NCI-H2107 (cell line): ENCODE measurements around the gene SNRNP70.

Experiments used
- DNase-seq: peaks from one replicate; lab custom pipeline; 2025; lab: John Stamatoyannopoulos, UW

SNRNP70 gene

DNA sequence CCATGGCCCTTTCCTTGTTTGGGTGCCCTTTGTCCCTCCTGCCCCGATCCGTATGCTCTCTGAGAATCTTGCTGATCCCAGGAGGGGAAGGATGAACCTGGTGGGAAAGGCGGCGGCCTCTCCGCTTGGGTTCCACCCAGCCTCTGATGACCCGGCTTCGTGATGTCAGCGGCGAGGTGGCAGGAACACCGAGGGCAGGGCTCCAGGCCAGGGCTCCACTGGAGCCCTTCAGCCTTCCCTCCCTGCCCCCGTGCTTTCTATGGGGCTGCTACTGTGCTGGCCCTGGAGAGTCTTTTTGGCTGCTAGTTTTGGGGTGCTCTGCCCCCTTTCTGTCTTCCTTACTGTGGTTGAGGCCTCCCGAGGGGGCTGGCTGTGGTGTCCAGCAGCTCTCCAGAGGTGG, 17.1 kb downstream of the SNRNP70 start:
- no peak for DNase-seq

DNA sequence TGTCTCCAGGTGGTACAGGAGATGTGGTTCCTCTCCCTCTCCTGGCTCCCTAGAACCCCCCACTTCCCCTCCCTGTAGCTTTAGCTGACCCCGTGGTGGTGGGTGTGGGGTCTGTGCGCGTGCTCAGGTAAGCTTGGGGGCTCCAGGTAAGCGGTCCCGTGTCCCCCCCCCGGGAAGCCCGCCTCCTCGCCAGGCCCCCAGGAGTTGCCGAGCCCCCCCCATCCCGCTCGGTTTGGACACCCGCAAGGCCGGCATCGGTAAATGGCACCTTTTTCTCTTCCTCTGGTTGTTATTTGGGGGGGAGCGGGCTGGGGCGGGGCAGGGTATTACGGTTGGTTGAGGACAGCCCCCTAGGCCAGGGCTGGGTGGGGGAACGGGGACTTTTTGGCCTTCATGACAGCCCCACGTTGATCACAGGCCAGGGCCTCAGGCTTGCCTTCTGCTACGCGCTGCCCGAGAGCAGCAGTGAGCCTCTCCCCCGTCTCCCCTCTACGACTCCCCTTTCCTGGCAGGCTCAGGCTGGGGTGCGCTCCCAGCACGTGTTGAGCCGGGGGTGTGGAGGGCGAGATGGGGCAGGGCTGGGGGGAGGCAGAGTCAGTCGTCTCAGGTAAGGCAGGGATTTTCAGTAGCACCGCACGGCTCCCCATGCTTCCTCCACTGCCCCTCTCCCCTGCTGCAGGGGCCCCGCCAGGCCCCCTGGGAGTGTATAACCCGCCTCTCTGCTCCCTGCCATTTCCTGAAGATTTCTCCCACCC, 18.3 kb downstream of the SNRNP70 start:
- no peak for DNase-seq

DNA sequence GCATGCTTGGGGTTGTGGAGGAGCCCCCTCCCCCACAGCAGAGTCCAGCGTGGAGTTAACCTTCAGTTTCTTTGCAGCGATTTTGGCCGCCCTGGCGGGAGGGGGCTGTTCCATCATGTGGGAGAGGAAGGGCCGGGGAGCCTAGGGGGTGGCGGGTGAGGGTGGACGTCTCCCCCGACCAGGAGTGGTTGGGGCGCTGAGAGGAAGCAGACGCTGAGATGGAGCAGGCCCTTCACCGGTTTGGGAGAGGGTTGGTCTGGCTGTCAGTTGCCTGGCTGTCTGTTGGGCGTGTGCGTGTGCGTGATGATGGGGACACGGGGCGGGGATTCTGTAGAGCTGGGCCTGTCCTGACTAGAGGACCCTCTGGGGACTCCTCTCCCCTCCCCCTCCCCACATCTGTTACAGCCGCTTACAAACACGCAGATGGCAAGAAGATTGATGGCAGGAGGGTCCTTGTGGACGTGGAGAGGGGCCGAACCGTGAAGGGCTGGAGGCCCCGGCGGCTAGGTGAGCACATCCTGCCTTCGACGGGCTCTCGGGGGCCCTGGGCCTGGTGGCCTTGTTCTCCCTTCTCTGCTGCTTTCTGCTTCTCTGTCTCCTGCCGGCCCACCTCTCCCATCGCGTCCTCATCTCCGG, 19.1 kb downstream of the SNRNP70 start:
- DNase-seq, result no peak

DNA sequence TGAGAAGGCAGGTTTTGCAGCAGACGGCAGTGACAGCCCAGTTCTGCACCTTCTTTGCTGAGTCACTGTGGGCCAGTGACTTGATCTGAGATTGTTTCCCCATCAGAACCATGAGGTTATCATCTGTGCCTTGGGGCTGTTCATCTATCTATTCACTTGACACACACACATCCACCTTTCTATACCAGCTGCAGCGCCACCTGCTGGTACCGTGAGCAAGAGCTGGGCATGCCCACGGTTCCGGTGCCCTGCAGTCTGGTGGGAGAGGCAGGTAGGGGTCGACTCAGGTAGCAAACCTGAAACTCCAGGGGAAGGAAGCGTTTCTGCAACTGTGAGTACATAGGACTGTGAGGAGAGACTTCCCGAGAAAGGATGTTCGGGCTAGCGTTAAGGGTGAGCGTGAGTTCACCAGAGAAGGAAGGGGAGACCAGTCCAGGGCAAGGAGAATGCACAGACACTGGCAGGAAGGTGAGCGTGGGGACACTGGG, 21.4 kb downstream of the SNRNP70 start:
- no peak for DNase-seq

DNA sequence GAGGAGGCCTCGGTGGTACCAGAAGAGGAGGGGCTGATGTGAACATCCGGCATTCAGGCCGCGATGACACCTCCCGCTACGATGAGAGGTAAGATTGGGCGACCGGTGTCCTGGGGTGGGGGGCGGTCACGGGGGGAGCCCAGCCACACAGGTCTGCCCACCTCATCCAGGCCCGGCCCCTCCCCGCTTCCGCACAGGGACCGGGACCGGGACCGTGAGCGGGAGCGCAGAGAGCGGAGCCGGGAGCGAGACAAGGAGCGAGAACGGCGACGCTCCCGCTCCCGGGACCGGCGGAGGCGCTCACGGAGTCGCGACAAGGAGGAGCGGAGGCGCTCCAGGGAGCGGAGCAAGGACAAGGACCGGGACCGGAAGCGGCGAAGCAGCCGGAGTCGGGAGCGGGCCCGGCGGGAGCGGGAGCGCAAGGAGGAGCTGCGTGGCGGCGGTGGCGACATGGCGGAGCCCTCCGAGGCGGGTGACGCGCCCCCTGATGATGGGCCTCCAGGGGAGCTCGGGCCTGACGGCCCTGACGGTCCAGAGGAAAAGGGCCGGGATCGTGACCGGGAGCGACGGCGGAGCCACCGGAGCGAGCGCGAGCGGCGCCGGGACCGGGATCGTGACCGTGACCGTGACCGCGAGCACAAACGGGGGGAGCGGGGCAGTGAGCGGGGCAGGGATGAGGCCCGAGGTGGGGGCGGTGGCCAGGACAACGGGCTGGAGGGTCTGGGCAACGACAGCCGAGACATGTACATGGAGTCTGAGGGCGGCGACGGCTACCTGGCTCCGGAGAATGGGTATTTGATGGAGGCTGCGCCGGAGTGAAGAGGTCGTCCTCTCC, 22.6 kb downstream of the SNRNP70 start:
- no peak for DNase-seq

DNA sequence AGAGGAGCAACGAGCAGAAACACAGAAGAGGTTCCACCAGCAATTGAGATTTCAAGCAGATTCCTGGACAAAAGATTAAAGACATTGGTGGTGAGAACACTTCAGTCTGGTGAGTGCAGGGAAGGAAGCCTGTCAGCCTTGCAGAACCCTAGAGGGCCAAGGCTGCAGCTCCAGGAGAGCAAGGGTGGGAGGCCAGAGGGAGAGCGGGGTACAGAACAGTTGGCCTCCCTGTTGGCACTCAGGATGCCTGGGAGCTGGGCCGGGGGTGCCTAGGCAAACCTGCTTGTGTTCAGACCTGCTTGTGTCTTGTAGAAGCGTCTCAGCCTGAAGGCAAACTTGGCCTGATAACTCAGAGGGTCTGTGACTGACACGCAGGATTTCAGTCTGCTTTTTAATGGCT, 23.8 kb downstream of the SNRNP70 start:
- no peak for DNase-seq

DNA sequence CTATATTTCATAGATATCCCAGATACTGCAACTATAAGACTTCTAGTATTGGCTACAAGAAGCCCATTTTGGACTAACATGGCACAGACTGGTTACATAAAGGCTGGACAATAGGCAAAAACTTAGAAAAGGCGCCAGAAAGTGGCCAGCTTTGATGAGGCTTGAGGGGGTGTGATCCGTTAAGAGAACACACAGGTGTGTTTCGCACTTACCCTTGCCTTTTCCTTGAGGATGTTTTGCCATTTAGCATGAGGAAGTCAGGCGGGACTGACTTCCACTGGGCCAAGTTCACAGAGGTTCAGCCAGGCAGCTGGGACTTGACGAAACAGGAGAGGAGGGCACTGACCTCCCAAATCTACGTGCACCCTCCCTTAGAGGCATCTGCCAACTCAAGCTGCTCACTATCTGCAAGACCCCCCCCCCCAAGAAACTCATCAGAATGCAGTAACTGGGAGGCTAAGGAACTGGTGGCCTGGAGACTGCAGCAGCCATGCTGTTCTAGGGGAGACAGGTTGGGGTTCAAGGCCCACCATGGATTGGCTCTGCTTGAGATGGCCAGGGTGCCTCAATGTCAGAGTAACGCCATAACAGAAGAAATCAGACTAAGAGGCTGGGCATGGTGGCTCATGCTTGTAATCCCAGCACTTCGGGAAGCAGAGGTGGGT, 24.4 kb downstream of the SNRNP70 start:
- DNase-seq, result no peak

DNA sequence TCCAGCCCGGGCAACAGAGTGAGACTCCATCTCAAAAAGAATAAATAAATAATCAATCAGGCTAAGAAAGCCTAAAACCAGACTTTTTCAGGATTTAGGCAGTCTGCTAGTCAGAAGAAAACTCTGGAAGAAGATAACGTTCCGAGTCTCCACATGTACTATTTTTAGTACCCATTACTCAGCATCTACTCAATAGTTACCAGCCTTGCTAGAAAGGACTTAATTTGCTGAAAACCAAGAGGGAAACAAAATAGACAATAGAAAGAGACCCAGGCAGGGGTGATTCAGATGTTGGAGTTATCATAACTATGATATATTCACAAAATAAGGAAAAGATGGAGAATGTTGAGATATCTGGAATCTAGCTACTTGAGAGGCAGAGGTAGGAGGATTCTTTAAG, 25.3 kb downstream of the SNRNP70 start:
- DNase-seq, result no peak

DNA sequence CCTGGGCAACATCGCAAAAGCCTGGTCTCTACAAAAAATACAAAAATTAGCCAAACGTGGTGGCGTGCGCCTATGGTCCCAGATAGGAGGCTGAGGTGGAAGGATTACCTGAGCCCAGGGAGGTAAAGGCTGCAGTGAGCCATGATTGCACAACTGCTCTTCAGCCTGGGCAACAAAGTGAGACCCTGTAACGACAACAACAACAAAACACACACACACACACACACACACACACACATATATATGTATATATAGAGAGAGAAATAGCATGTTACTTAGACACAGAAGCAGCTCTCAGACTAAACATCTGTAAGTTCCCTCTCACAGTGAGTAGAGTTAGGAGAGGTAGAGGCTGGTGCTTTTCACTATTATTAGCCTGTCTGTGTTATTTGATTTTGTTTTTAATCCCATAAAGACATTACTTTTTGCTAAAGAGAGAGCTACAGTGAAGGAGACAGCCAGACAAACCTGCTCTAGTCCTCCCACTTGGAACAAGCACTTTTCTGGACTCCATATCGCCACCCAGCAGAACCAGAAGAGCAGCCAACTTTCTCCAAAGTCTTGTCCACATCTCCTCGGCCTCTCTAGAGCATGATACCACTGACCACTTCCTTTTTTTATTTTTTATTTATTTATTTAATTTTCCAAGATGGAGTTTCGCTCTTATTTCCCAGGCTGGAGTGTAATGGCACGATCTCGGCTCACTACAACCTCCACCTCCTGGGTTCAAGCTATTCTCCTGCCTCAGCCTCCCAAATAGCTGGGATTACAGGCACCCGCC, 26.2 kb downstream of the SNRNP70 start:
- no peak for DNase-seq

DNA sequence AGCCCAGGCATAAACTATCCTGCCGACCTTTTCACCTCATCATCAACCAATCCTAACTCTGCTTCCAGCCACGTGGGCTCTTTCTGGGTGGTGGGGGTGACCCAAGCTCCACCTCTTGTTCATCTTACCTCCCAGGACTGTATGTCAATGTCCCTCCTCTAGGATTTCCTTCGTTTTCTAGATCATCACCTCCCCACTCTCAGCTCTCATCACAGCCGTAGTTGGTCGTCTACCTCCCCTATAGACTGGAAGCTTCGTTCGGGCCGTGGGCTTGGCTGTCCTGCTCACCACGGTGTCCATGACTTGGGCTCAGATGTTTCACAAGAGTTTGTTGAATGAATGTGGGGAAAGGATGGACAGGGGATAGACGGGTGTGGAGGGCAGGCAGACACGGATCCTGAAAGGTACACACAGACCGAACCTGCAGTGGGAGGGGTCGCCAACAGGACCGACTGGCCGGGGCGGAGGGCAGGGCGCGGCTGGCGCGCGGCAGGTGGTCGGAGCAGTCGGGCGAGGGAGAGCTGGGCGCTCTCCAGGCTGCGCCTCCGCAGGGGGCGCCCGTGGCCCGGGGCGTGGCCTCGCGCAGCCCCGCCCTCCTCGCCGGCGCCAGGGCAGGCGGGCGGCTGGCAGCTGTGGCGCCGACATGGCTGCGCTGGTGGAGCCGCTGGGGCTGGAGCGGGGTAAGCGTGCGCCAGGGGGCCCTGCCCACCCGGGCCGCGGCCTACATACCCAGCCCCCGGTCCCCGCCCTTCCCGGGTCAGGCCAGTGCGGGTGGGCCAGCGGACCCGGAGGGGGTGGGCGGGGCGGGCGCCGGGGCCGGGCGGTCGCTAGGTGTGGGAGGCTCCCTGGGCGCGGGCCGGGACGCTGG, 28.7 kb downstream of the SNRNP70 start, which contains the start of gene LIN7B:
LIN7B (plus strand) TSS at position 609 of the 868 bp plus-strand sequence; CDS start at position 644, 35 bp downstream.
- DNase-seq, result no peak

DNA sequence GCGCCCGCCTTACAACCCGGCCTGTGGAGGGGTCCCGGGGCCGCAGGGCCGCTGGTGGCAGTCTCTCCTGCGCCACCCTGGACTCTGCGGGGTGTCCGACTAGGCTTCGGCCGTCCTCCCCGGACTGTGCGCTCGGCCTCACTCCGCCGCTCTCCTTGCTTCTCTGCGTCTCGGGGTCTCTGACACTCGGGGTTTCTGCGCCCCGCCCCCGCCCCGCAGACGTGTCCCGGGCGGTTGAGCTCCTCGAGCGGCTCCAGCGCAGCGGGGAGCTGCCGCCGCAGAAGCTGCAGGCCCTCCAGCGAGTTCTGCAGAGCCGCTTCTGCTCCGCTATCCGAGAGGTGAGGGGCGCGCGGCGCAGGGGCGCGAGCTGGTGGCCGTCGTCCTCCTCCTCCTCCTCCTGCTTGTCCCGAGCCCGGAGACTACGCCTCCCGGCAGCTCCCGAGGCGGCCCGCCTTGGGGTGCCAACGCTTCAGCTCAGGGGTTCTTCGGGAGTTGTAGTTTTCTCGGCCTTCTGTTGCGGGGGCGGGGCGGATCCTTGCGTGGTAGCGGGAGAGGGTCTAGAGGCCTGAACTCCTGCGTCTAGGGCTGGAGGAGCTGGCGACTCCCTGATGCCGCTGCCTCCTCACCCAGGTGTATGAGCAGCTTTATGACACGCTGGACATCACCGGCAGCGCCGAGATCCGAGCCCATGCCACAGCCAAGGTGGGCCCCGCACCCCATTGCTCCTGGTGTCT, 29.5 kb downstream of the SNRNP70 start:
- DNase-seq, result no peak

DNA sequence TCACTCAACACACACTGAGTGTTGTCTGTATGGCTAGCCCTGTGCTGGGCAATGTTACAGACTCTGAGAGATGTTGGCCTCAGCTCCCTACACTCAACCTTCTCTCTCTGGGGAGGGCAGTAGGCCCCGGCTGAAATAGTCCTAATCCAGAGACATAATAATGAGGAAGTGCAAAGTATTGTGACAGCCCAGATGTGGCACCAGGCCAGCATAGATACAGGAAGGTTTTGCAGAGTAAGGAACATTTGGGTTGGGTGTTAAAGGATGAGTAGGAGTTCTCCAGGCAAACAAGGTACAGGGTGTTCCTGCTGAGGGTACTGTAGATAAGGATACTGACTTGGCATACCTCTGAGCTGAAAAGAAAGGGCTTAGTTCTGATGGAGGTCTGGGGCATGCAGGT, 31.3 kb downstream of the SNRNP70 start:
- no peak for DNase-seq

DNA sequence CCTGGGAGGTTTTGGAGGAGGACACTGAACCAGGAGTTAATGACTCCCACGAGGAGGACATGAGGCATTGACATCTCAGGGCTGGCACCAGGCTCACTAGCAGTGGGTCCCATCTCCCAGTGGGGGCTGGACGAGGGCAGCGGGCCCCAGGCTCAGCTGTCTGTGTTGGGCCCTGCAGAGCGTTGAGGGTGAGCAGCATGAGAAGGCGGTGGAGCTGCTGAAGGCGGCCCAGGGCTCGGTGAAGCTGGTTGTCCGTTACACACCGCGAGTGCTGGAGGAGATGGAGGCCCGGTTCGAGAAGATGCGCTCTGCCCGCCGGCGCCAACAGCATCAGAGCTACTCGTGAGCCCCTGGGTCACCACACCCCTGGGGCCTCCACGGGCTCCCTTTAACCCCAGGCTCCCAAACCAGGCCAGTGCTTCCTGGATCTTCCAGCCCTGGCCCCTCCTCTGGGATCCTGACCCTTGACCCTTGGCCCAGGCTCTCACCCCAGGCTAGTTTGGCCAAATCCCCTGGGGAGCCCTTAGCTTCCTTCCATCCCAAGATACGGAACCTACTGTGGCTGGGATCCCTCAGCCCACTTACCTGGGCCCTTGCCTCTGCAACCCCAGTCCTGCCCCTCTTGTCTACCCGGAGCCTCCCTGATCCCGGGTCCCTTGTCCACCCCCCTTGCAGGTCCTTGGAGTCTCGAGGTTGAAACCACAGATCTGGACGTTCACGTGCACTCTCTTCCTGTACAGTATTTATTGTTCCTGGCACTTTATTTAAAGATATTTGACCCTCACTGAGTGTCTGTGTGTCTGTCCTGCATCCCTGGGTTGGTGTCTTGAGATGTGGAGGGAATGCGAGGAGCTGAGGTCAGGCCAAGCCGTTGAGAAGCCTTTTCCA, 32.7 kb downstream of the SNRNP70 start:
- DNase-seq, result no peak

DNA sequence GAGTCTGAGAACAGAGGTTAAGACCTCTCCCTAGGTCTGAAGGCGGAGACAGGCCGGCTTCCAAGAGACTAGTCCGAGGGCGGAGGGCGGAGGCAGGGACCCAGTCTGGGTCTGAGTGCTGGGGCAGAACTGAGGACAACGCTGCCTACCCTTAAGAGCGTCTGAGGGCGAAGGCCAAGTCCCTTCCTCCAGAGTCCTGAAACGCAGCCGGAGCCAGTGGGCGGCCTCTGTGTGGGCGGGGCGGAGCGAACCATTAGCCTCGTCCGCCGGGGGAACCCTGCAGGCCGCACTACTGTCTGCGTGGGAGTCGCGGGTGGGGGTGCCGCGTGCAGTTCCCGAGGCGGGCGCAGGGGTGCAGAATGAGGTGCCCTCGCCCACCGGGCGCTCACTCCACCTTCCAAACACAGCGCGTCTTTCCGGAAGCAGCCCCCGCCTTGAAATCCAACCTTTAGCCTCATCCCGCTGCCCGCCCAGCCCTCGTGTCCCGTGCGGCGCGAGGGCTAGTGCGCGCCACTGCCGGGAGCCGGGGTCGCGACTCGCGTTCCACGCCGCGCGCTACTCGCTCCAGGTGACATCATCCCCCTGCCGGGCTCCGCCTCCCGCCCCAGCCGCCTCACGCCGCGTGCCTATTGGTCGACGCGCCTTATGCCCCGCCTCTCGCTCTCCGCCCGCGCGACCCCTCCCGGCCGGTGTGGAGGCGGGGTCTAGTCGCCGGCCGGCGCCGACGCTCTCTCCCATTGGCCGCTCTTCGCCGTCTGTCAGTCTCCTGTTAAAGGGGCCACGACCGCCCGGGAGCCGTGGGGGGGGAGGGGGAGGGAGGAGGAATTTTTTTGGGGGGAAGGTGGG, 33.5 kb downstream of the SNRNP70 start, which contains the start of gene C19orf73:
C19orf73 (minus strand) TSS at position 579 of the 846 bp plus-strand sequence; CDS start at position 458, 121 bp downstream.
- peak; percentile 90 for DNase-seq

DNA sequence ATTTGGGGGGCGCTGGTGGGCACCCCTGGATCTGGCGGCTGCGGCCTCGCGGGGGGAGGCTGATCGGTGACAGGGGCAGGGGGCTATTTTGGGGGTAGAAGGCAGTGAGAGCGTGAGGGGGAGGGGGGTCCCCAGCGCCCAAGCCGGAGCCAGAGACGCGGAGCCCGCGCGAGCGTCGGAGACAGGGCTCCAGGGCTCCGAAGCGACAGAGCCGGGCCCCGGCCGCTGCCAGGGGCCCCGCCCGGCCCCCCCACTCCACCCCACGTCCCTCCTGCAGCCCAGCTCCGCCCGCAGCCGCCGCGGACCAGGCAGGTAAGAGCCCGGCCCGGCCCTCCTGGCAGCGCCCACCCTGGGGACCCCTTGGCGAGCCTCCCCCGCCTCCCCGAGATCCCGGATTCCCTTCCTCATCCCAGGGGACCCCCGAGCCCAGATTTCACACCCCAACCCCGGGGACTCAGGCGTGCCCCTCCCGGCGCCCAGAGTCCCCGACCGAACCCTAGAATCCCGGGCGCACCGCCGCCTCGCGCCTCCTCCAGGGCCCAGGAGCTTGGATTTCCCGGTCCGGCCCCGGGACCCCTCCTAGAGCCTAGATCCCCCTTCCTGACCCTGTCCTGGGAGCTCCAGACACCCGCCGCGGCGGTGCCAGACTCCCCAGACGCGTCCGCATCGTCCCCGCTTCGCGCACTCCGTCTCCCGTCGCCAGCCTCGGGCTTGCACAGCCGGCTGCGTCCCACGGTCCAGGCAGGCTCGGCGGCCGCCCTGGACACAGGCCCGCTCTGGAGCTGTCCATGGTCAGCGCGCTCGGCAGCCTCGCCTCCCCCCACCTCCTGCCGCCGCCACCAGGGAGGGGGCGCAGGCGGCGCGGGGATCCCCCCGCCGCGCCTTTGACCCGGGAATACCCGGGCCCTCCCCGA, 34.4 kb downstream of the SNRNP70 start, which contains the start of gene PPFIA3:
PPFIA3 (plus strand) TSS at position 134 of the 914 bp plus-strand sequence. CDS start 8,330 bp downstream, outside the sequence.
- DNase-seq, result no peak

DNA sequence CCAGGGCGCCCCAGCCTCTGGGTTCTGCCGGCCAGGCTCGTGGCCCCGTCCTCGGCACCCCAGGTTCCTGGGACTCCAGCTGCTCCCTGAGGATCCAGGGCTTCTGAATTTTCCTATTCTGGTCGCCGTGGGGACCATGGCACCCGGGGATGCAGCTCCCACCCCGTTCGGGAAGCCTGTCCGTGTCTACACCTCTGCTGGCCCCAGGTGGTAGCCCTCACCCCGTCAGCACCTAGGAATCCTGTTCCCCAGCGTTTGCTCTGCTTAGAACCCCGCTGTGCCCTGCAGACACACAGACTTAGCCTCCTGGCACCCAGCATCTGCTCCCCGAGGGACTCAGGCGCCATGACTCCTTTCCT, 35.1 kb downstream of the SNRNP70 start:
- no peak for DNase-seq
